ENCODE measurements around the gene ANKS1B.
"Not testable (repeated sequence)": the region's sequence is repeated elsewhere in the genome, so short reads cannot be mapped to it uniquely, and the experiment has no call there.

Gene ANKS1B

GRCh38 chr12:99721715-99722275 lies 262.9 kb downstream of the ANKS1B start:
- Mint-ChIP-seq H3K9me3 (ENCODE audit: low read depth) (peaks cover 10% of the 10 kb centered on the region), H3K27me3 (no peaks in the 10 kb centered on the region), H3K4me1 (ENCODE audit: low read depth) (no peaks in the 10 kb centered on the region), H3K36me3 (no peaks in the 10 kb centered on the region), H3K4me3 (no peak overlapping the region), H3K27ac (no peak overlapping the region)

GRCh38 chr12:99720083-99720465 lies 264.7 kb downstream of the ANKS1B start:
- H3K27ac Mint-ChIP-seq; H3K4me3 Mint-ChIP-seq; H3K4me1 Mint-ChIP-seq (ENCODE audit: low read depth); H3K27me3 Mint-ChIP-seq; H3K36me3 Mint-ChIP-seq: not testable (repeated sequence)
- H3K9me3 Mint-ChIP-seq (ENCODE audit: low read depth), result peaks cover 11% of the 10 kb centered on the region

DNA sequence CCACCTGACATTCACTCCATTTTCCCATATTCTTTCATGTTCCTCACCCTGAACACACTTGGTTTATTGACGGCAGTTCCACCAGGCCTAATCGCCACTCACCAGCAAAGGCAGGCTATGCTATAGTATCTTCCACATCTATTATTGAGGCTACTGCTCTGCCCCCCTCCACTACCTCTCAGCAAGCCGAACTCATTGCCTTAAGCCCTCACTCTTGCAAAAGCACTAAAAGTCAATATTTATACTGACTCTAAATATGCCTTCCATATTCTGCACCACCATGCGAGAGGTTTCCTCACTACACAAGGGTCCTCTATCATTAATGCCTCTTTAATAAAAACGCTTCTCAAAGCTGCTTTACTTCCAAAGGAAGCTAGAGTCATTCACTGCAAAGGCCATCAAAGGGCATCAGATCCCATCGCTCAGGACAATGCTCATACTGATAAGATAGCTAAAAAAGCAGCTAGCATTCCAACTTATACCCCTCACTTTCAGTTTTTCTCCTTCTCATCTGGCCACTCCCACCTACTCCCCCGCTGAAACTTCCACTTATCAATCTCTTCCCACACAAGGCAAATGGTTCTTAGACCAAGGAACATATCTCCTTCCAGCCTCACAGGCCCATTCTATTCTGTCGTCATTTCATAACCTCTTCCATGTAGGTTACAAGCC lies 265.2 kb downstream of the ANKS1B start:
- H3K27ac Mint-ChIP-seq; H3K4me3 Mint-ChIP-seq; H3K36me3 Mint-ChIP-seq; H3K4me1 Mint-ChIP-seq (ENCODE audit: low read depth); H3K27me3 Mint-ChIP-seq: not testable (repeated sequence)
- H3K9me3 Mint-ChIP-seq (ENCODE audit: low read depth), result peaks cover 11% of the 10 kb centered on the region

DNA sequence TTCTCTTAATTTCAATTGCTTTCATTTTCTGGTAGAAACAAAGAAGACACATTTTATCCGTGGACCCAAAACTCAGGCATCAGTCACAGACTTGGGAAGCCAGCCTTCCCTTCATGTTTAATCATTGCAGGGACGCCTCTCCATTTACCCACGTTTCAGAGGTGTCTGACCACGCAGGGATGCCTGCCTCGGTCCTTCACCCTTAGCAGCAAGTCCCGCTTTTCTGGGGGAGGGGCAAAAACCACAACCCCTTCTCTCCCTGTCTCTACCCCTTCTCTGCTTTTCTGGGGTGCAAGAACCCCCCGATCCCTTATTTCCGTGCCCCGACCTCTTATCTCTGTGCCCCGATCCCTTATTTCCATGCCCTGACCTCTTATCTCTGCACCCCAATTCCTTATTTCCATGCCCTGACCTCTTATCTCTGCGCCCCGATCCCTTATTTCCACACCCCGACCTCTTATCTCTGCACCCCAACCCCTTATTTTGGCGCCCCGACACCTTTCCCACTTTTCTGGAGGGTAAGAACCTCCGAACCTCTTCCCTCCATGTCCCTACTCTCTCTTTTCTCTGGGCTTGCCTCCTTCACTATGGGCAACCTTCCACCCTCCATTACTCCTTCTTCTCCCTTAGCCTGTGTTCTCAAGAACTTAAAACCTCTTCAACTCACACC lies 268.8 kb downstream of the ANKS1B start:
- not testable (repeated sequence) for H3K9me3 Mint-ChIP-seq (ENCODE audit: low read depth); H3K36me3 Mint-ChIP-seq; H3K4me3 Mint-ChIP-seq; H3K4me1 Mint-ChIP-seq (ENCODE audit: low read depth); H3K27me3 Mint-ChIP-seq; H3K27ac Mint-ChIP-seq

DNA sequence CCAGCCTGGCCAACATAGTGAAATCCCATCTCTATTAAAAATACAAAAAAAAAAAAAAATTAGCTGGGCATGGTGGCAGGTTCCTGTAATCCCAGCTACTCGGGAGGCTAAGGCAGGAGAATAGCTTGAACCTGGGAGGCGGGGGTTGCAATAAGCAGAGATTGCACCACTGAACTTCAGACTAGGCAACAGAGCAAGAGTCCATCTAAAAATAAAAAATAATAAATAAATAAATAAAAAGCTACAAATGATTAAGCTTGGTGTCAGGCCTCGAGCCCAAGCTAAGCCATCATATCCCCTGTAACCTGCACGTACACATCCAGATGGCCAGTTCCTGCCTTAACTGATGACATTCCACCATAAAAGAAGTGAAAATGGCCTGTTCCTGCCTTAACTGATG lies 269.8 kb downstream of the ANKS1B start:
- H3K9me3 Mint-ChIP-seq (ENCODE audit: low read depth); H3K27ac Mint-ChIP-seq; H3K4me1 Mint-ChIP-seq (ENCODE audit: low read depth): not testable (repeated sequence)

DNA sequence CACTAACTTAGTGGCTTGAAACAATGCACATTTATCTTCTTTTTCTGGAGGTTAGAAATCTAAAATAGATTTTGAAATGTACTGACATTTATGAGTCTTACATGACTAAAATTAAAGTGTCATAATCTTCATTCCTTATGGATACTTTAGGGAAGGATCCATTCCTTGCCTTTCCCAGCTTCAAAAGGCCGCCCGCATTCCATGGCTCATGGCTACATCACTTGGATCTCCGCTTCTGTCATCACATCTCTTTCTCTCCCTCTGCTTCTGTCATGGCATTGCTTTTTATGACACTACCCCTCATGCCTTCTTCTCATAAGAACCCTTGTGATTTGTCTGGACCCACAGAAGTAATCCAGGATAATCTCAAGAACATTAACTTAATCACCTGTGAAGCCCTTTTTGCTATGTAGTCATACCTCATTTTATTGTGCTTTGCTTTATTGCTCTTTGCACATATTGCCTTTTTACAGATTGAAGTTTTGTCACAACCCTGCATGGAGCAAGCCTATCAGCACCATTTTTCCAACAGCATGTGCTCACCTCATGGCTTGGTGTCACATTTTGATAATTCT lies 270.7 kb downstream of the ANKS1B start:
- H3K4me3 Mint-ChIP-seq, result no peak overlapping the region
- H3K27ac Mint-ChIP-seq, result no peak overlapping the region
- no peaks in the 10 kb centered on the region for H3K36me3 Mint-ChIP-seq
- H3K9me3 Mint-ChIP-seq (ENCODE audit: low read depth), result peaks cover 5% of the 10 kb centered on the region
- H3K27me3 Mint-ChIP-seq, result no peaks in the 10 kb centered on the region
- no peaks in the 10 kb centered on the region for H3K4me1 Mint-ChIP-seq (ENCODE audit: low read depth)

More for the DNA sequence above, 269.8 kb downstream of the ANKS1B start:
- not testable (repeated sequence) for H3K4me3 Mint-ChIP-seq, H3K36me3 Mint-ChIP-seq, H3K27me3 Mint-ChIP-seq

- Mint-ChIP-seq H3K36me3 (no peaks in the 10 kb centered on the region), H3K27me3 (no peaks in the 10 kb centered on the region), H3K9me3 (ENCODE audit: low read depth) (peaks cover 5% of the 10 kb centered on the region), H3K27ac (no peak overlapping the region), H3K4me1 (ENCODE audit: low read depth) (no peaks in the 10 kb centered on the region), H3K4me3 (no peak overlapping the region)
Measured at GRCh38 chr12:99712281-99712680, 272.5 kb downstream of the ANKS1B start.

DNA sequence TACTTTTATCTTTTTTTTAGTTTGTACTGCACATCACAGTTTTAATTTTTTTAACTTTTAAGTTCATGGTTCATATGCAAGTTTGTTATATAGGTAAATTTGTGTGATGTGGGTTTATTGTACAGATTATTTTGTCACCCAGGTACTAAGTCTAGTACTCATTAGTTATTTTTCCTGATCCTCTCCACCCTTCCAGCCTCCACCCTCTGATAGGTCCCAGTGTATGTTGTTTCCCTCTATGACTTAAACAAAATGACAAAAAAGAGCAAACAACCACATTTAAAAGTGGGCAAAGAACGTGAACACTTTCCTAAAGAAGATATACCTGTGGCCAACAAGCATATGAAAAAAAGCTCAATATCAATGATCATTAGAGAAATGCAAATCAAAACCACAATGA lies 273.5 kb downstream of the ANKS1B start:
- Mint-ChIP-seq H3K27me3 (no peaks in the 10 kb centered on the region), H3K4me1 (ENCODE audit: low read depth) (no peaks in the 10 kb centered on the region), H3K9me3 (ENCODE audit: low read depth) (no peaks in the 10 kb centered on the region), H3K4me3 (no peak overlapping the region), H3K27ac (no peak overlapping the region), H3K36me3 (no peaks in the 10 kb centered on the region)

GRCh38 chr12:99709619-99710018 lies 275.1 kb downstream of the ANKS1B start:
- no peaks in the 10 kb centered on the region for H3K4me1 Mint-ChIP-seq (ENCODE audit: low read depth)
- no peak overlapping the region for H3K4me3 Mint-ChIP-seq
- H3K27ac Mint-ChIP-seq, result no peak overlapping the region
- no peaks in the 10 kb centered on the region for H3K36me3 Mint-ChIP-seq
- H3K27me3 Mint-ChIP-seq, result no peaks in the 10 kb centered on the region
- H3K9me3 Mint-ChIP-seq (ENCODE audit: low read depth), result no peaks in the 10 kb centered on the region

- Mint-ChIP-seq H3K36me3 (no peaks in the 10 kb centered on the region), H3K27ac (no peak overlapping the region), H3K9me3 (ENCODE audit: low read depth) (no peaks in the 10 kb centered on the region), H3K4me3 (no peak overlapping the region), H3K4me1 (ENCODE audit: low read depth) (no peaks in the 10 kb centered on the region), H3K27me3 (no peaks in the 10 kb centered on the region)
Measured at GRCh38 chr12:99709116-99709515, 275.6 kb downstream of the ANKS1B start.

DNA sequence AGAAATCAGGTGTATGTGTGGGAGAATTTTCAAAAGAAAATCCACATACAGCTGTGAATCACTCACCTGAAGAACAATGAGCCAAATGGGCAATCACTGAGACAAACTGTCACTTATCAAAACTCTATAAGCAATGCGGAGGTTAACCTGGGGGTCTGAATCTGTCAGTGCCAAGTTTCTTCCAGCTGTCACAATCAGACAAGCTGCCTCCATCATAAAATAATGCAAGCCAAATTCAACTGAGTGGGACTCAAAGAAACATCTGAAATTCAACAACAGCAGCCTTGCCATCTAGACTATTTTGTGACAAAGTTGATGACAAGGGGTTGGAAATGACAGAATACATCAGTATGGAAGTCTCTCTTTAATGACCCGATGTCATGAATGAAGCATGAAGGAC lies 276.9 kb downstream of the ANKS1B start:
- Mint-ChIP-seq H3K27me3 (no peaks in the 10 kb centered on the region), H3K4me1 (ENCODE audit: low read depth) (no peaks in the 10 kb centered on the region), H3K36me3 (no peaks in the 10 kb centered on the region), H3K9me3 (ENCODE audit: low read depth) (no peaks in the 10 kb centered on the region), H3K27ac (no peak overlapping the region), H3K4me3 (no peak overlapping the region)

DNA sequence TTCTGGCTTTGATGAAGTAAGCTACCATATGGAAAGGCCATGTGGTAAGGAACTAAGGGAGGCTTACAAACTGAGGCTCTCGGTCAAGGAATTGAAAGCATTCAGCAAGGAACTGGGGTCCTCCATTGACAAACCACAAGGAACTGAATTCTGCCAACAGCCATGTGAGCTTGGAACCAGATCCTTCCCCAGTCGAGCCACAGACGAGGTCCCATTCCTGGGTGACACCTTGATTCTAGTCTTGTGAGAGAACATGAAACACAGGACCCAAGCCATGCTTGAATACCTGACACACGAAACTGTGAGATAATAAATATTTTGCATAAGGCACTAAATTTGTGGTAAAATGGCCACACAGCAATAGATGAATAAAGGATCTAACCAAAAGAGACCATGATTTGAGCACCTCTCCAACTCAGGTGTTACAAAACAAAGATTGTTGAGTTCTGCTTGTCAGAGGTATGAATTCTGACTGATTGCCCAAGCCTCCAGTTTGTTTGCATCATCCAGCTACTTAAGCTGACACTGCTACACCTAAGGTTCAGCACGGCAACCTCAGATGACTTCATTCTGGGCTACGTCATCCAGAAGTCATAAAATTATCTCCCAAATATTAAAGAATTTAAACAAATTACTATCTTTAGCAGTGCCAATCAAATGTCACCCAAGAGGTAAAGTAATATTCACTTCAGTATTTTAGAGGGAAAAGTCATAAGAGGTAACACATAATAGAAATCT lies 277.8 kb downstream of the ANKS1B start:
- no peak overlapping the region for H3K27ac Mint-ChIP-seq
- H3K4me1 Mint-ChIP-seq (ENCODE audit: low read depth), result no peaks in the 10 kb centered on the region
- H3K36me3 Mint-ChIP-seq, result no peaks in the 10 kb centered on the region
- peaks cover 1% of the 10 kb centered on the region for H3K9me3 Mint-ChIP-seq (ENCODE audit: low read depth)
- no peak overlapping the region for H3K4me3 Mint-ChIP-seq
- no peaks in the 10 kb centered on the region for H3K27me3 Mint-ChIP-seq

DNA sequence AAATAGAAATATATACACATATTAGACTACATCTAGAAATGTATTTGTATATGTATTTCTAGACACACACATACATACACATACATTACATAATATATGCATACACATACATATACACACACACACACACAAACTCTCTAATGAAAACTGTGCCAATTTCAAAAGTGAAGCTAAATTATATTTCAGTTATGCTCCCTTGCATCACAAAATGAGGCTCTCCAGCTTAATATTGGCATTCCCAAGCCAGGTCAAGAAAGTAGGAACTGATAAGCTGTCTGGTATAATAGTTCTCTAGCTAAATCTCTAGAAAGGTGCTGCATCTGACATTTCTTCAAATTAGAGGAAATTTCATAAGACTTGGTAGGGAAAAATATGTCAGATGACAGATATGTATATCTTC lies 280.3 kb downstream of the ANKS1B start:
- Mint-ChIP-seq H3K9me3 (ENCODE audit: low read depth) (peaks cover 5% of the 10 kb centered on the region), H3K27me3 (no peaks in the 10 kb centered on the region), H3K36me3 (no peaks in the 10 kb centered on the region), H3K27ac (no peak overlapping the region), H3K4me1 (ENCODE audit: low read depth) (no peaks in the 10 kb centered on the region), H3K4me3 (no peak overlapping the region)

DNA sequence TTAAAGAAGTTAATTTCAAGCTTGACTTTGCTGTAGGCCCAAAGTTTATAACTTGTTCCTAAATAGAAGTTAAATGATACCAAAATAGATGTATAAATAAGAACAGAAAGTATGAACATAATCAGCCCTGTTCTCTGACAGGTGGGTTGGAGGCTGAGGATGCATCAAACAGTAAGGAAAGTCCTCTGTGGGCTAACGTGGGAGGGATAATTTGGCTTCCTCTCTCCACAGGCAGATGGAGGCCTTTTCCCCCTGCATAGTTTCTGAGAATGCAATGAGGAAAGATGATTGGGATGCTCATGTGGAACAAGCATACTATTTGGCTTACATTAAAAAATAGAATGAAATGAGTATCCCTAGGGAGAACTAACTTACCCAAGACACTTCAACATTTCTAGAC lies 280.7 kb downstream of the ANKS1B start:
- Mint-ChIP-seq H3K4me1 (ENCODE audit: low read depth) (no peaks in the 10 kb centered on the region), H3K4me3 (no peak overlapping the region), H3K27me3 (no peaks in the 10 kb centered on the region), H3K9me3 (ENCODE audit: low read depth) (peaks cover 5% of the 10 kb centered on the region), H3K27ac (no peak overlapping the region), H3K36me3 (no peaks in the 10 kb centered on the region)

GRCh38 chr12:99700032-99700431 lies 284.7 kb downstream of the ANKS1B start:
- H3K27me3 Mint-ChIP-seq, result no peaks in the 10 kb centered on the region
- no peaks in the 10 kb centered on the region for H3K4me1 Mint-ChIP-seq (ENCODE audit: low read depth)
- no peaks in the 10 kb centered on the region for H3K36me3 Mint-ChIP-seq
- H3K27ac Mint-ChIP-seq, result no peak overlapping the region
- peaks cover 8% of the 10 kb centered on the region for H3K9me3 Mint-ChIP-seq (ENCODE audit: low read depth)
- no peak overlapping the region for H3K4me3 Mint-ChIP-seq

Measured in activated naive CD8-positive, alpha-beta T cell (primary cell).